ENCODE data around the gene TMEM250. TPM values are rescaled to one million over a fixed set of nuclear protein-coding genes. Genes with fewer than 3 reads are reported as not detected.

TMEM250 gene
- polyA plus RNA-seq, 1 donor (not counting 4 experiments of a cell fraction or from before 2014, with no cell fraction given) = 9.9 TPM

- H2AFZ ChIP-seq (ENCODE audit: control insufficient read depth, low read length) = no peak overlapping the region
- dilution Hi-C loops (cut with MboI; ENCODE audit: extremely low pct_ligation_motif_present, low sequenced_read_pairs) = no loop called here
- peaks cover 14% of the 10 kb centered on the region for H3K27me3 ChIP-seq (ENCODE audit: control insufficient read depth, extremely low read depth, insufficient read depth, low read length)
- H3K79me2 ChIP-seq (ENCODE audit: control insufficient read depth, insufficient read depth, low read length) = no peaks in the 10 kb centered on the region
- H3K4me3 ChIP-seq (ENCODE audit: control insufficient read depth in 2 of 3, extremely low read depth in 1 of 3, insufficient read depth in 2 of 3, low read depth in 1 of 3, low read length in 3 of 3) = no peak overlapping the region
- no peaks in the 10 kb centered on the region for H4K20me1 ChIP-seq (ENCODE audit: control insufficient read depth, extremely low read depth, insufficient read depth, low read length)
- no peaks in the 10 kb centered on the region for H3K4me1 ChIP-seq (ENCODE audit: control insufficient read depth, extremely low read depth, insufficient read depth, low read length)
- H3K9ac ChIP-seq (ENCODE audit: control insufficient read depth, extremely low read depth, insufficient read depth, low read length) = no peak overlapping the region
- H3K9me3 ChIP-seq (ENCODE audit: control insufficient read depth, low read depth, low read length) = no peaks in the 10 kb centered on the region
- no peak overlapping the region for H3K27ac ChIP-seq (ENCODE audit: control insufficient read depth, insufficient read depth, low read length)
- TF ChIP-seq CTCF (optimal IDR thresholded peaks at IDR 0.05 in 1 of 3, IDR thresholded peaks at IDR 0.05 in 1 of 3, conservative IDR thresholded peaks at IDR 0.05 in 1 of 3; ENCODE audit: extremely low read depth in 1 of 3, insufficient read depth in 2 of 3, low read length in 3 of 3) = no peak
- no peak for TF ChIP-seq EZH2 (IDR thresholded peaks at IDR 0.05; ENCODE audit: low read length)
- DNase-seq (ENCODE audit: low read depth, low spot score) = no peak
- no peaks in the 10 kb centered on the region for H3K36me3 ChIP-seq (ENCODE audit: control insufficient read depth in 2 of 2, extremely low read depth in 1 of 2, insufficient read depth in 2 of 2, low read length in 2 of 2)
- H3K9me1 ChIP-seq (ENCODE audit: control insufficient read depth, extremely low read depth, insufficient read depth, low read length) = no peaks in the 10 kb centered on the region
- FAIRE-seq = no peak
- H3K4me2 ChIP-seq (ENCODE audit: control insufficient read depth, extremely low read depth, insufficient read depth, low read depth, low read length) = no peak overlapping the region
Observed at GRCh38 chr9:136160995-136161610, 42.4 kb upstream of the TMEM250 start.

- TF ChIP-seq CTCF (optimal IDR thresholded peaks at IDR 0.05 in 1 of 3, IDR thresholded peaks at IDR 0.05 in 1 of 3, conservative IDR thresholded peaks at IDR 0.05 in 1 of 3; ENCODE audit: extremely low read depth in 1 of 3, insufficient read depth in 2 of 3, low read length in 3 of 3) (no peak), EZH2 (IDR thresholded peaks at IDR 0.05; ENCODE audit: low read length) (no peak)
- H3K9ac ChIP-seq (ENCODE audit: control insufficient read depth, extremely low read depth, insufficient read depth, low read length) = no peak overlapping the region
- H3K9me3 ChIP-seq (ENCODE audit: control insufficient read depth, low read depth, low read length) = no peaks in the 10 kb centered on the region
- H3K4me3 ChIP-seq (ENCODE audit: control insufficient read depth in 2 of 3, extremely low read depth in 1 of 3, insufficient read depth in 2 of 3, low read depth in 1 of 3, low read length in 3 of 3) = no peak overlapping the region
- no peaks in the 10 kb centered on the region for H3K4me1 ChIP-seq (ENCODE audit: control insufficient read depth, extremely low read depth, insufficient read depth, low read length)
- H3K9me1 ChIP-seq (ENCODE audit: control insufficient read depth, extremely low read depth, insufficient read depth, low read length) = no peaks in the 10 kb centered on the region
- no peak overlapping the region for H3K27ac ChIP-seq (ENCODE audit: control insufficient read depth, insufficient read depth, low read length)
- no peak for DNase-seq (ENCODE audit: low read depth, low spot score)
- peaks cover 21% of the 10 kb centered on the region for H3K27me3 ChIP-seq (ENCODE audit: control insufficient read depth, extremely low read depth, insufficient read depth, low read length)
- no peak for FAIRE-seq
- H3K79me2 ChIP-seq (ENCODE audit: control insufficient read depth, insufficient read depth, low read length) = no peaks in the 10 kb centered on the region
- no peaks in the 10 kb centered on the region for H3K36me3 ChIP-seq (ENCODE audit: control insufficient read depth in 2 of 2, extremely low read depth in 1 of 2, insufficient read depth in 2 of 2, low read length in 2 of 2)
- no peak overlapping the region for H3K4me2 ChIP-seq (ENCODE audit: control insufficient read depth, extremely low read depth, insufficient read depth, low read depth, low read length)
- dilution Hi-C loops (cut with MboI; ENCODE audit: extremely low pct_ligation_motif_present, low sequenced_read_pairs) = no loop called here
- no peak overlapping the region for H2AFZ ChIP-seq (ENCODE audit: control insufficient read depth, low read length)
- H4K20me1 ChIP-seq (ENCODE audit: control insufficient read depth, extremely low read depth, insufficient read depth, low read length) = no peaks in the 10 kb centered on the region
Observed at GRCh38 chr9:136160381-136160841, 41.7 kb upstream of the TMEM250 start.

Measured in keratinocyte (primary cell).